K562 (cell line): ENCODE data around the gene FGR. TPM values are rescaled to one million over a fixed set of nuclear protein-coding genes. Genes with fewer than 3 reads are reported as not detected.

ENCODE experiments used
- ARID1B ChIP-seq: fragments of 450-650 bp; IDR thresholded peaks from 2 replicates; pipeline ENCODE4 v1.6.1; 2016; ENCODE audit warnings: antibody characterized with exemption, mild to moderate bottlenecking, inconsistent platforms
- CHD1 ChIP-seq: fragments of 200-600 bp; sonication (generic); IDR thresholded peaks from one replicate; pipeline ENCODE4 v1.6.1; 2012; ENCODE audit warnings: mild to moderate bottlenecking, moderate library complexity, low read length, inconsistent platforms
- CREB1 ChIP-seq, 2 experiments: sonication (generic) in 1 of 2; formaldehyde crosslinking in 1 of 2; IDR thresholded peaks; 2 replicates each; pipeline versions ENCODE4 v1.6.1 to v1.8.0; 2012 to 2022; ENCODE audit warnings: inconsistent platforms in 1 of 2, mild to moderate bottlenecking in 1 of 2, missing genetic modification reagents in 1 of 2, moderate library complexity in 1 of 2
- CREB3 ChIP-seq: fragments of 450-650 bp; conservative IDR thresholded peaks from 2 replicates; pipeline ENCODE4 v1.6.1; 2016; ENCODE audit warnings: missing genetic modification characterization, low read depth, mild to moderate bottlenecking, missing compliant biosample characterization, moderate library complexity
- EGR1 ChIP-seq: fragments of 450-650 bp; conservative IDR thresholded peaks from 2 replicates; pipeline ENCODE4 v1.6.1; 2017; ENCODE audit warnings: mild to moderate bottlenecking
- ELF1 ChIP-seq: fragments of 200-800 bp; sonication (Bioruptor generic); IDR thresholded peaks from 2 replicates; pipeline ENCODE4 v1.6.1; 2016; ENCODE audit warnings: missing genetic modification characterization, missing compliant biosample characterization
- GATA2 ChIP-seq: sonication (generic); formaldehyde crosslinking; IDR thresholded peaks from 2 replicates; pipeline ENCODE4 v1.4.0; 2020; ENCODE audit warnings: mild to moderate bottlenecking, missing genetic modification reagents
- HDGF ChIP-seq: fragments of 450-650 bp; IDR thresholded peaks from 2 replicates; pipeline ENCODE4 v1.6.1; 2016
- HLTF ChIP-seq: fragments of 450-650 bp; IDR thresholded peaks from 2 replicates; pipeline ENCODE4 v1.6.1; 2016
- JUNB ChIP-seq: fragments of 450-650 bp; formaldehyde crosslinking; conservative IDR thresholded peaks from 2 replicates; pipeline ENCODE4 v1.4.0; 2020; ENCODE audit warnings: mild to moderate bottlenecking
- KLF10 ChIP-seq: fragments of 250-450 bp; sonication (Bioruptor Pico); IDR thresholded peaks from 2 replicates; pipeline ENCODE4 v1.6.1; 2021; ENCODE audit warnings: matching md5 sums
- MAFK ChIP-seq: IDR thresholded peaks from 2 replicates; pipeline ENCODE4 v1.6.1; 2011; ENCODE audit warnings: low read length, improper control_type of control experiment
- MITF ChIP-seq: IDR thresholded peaks from 2 replicates; pipeline ENCODE4 v1.6.1; 2014; ENCODE audit warnings: antibody characterized with exemption
- MTA2 ChIP-seq: fragments of 450-650 bp; IDR thresholded peaks from 2 replicates; pipeline ENCODE4 v1.6.1; 2016; ENCODE audit warnings: low read depth
- MYC ChIP-seq, 2 experiments: fragments of 250-450 bp in 1 of 2; sonication (Bioruptor Pico) in 1 of 2; IDR thresholded peaks; 2 replicates each; pipeline versions ENCODE4 v1.5.1 to v1.6.1; 2012 to 2021; ENCODE audit warnings: low read depth in 2 of 2, borderline replicate concordance in 1 of 2, improper control_type of control experiment in 1 of 2, low read length in 1 of 2, mild to moderate bottlenecking in 1 of 2, moderate library complexity in 1 of 2
- NBN ChIP-seq: fragments of 450-650 bp; IDR thresholded peaks from 2 replicates; pipeline ENCODE4 v1.6.1; 2016; ENCODE audit warnings: low read depth, mild to moderate bottlenecking
- PRPF4 ChIP-seq: fragments of 200-400 bp; formaldehyde crosslinking; IDR thresholded peaks from one replicate; pipeline ENCODE4 v1.6.1; 2017; ENCODE audit warnings: low read length, low read depth, mild to moderate bottlenecking; ENCODE audit not compliant: insufficient read depth, poor library complexity, severe bottlenecking
- RBM25 ChIP-seq: fragments of 200-400 bp; formaldehyde crosslinking; IDR thresholded peaks from 2 replicates; pipeline ENCODE4 v1.6.1; 2018; ENCODE audit warnings: low read length, low read depth, moderate library complexity; ENCODE audit not compliant: severe bottlenecking
- SAP30 ChIP-seq: fragments of 200-600 bp; sonication (generic); IDR thresholded peaks from 2 replicates; pipeline ENCODE4 v1.6.1; 2012; ENCODE audit warnings: borderline replicate concordance, low read depth, mild to moderate bottlenecking, moderate library complexity, low read length, control low read depth, inconsistent platforms; ENCODE audit not compliant: insufficient read depth, poor library complexity, severe bottlenecking
- SFPQ ChIP-seq: fragments of 200-400 bp; formaldehyde crosslinking; IDR thresholded peaks from 2 replicates; pipeline ENCODE4 v1.6.1; 2017; ENCODE audit warnings: mild to moderate bottlenecking, low read depth, low read length, moderate library complexity
- TBP ChIP-seq: optimal IDR thresholded peaks from 2 replicates; pipeline ENCODE3; 2011; ENCODE audit warnings: low read depth, low read length, improper control_type of control experiment
- TRIM28 ChIP-seq: fragments of 450-650 bp; IDR thresholded peaks from 2 replicates; pipeline ENCODE4 v1.6.1; 2017
- ZEB2 ChIP-seq: fragments of 450-650 bp; IDR thresholded peaks from 2 replicates; pipeline ENCODE4 v1.6.1; 2016
- ZNF146 ChIP-seq: IDR thresholded peaks from one replicate; pipeline ENCODE4 v1.6.1; 2018; ENCODE audit warnings: missing compliant biosample characterization; ENCODE audit not compliant: unreplicated experiment
- ZNF586 ChIP-seq: fragments of 450-650 bp; formaldehyde crosslinking; conservative IDR thresholded peaks from 2 replicates; pipeline ENCODE4 v1.4.0; 2020; ENCODE audit warnings: mild to moderate bottlenecking, moderate library complexity
- polyA plus RNA-seq, 8 experiments: library from polyadenylated mRNA; depleted of rRNA in 4 of 8; stranded (reverse) in 5 of 8; unstranded in 3 of 8; fragments of >200 nt; fragmentation: Nextera tagmentation in 2 of 8; fragmentation: Illumina TruSeq in 1 of 8; extraction: Ambion mirVana in 2 of 8; extraction: Trizol in 1 of 8; gene quantifications; 2 replicates each; pipeline versions ENCODE4 v1.2.1 to v1.2.3, GENCODE V29; 2011 to 2014; ENCODE audit warnings: inconsistent platforms in 1 of 8, missing spikeins in 1 of 8
- total RNA-seq, 7 experiments: library from RNA; depleted of rRNA in 6 of 7; stranded (reverse); fragments of >200 nt in 6 of 7; fragmentation: Illumina TruSeq in 2 of 7; extraction: Trizol in 2 of 7; gene quantifications; 2 replicates each; pipeline versions ENCODE4 v1.2.1 to v1.2.3, GENCODE V29; 2011 to 2021; ENCODE audit warnings: low replicate concordance in 1 of 7

FGR gene
- total and polyA plus RNA-seq, 9 of the 15 experiments (the other 6 are each of a cell fraction or from before 2014, with no cell fraction given): 0.04 to 0.11 TPM; not detected in 7

- TF ChIP-seq MTA2: no peak
- no peak for TF ChIP-seq CHD1
- no peak for TF ChIP-seq MYC (IDR thresholded peaks at IDR 0.05; ENCODE audit: low read depth, low read length)
- no peak for TF ChIP-seq MYC (CRISPR knock-in tag; IDR thresholded peaks at IDR 0.05; ENCODE audit: borderline replicate concordance, low read depth)
- no peak for TF ChIP-seq ZNF146 (CRISPR knock-in tag)
- TF ChIP-seq JUNB: no peak
- TF ChIP-seq NBN: peak; percentile 86
- TF ChIP-seq PRPF4: no peak
- no peak for TF ChIP-seq MITF
- peak; percentile 11 for TF ChIP-seq TBP
- TF ChIP-seq TRIM28: no peak
- no peak for TF ChIP-seq GATA2
- no peak for TF ChIP-seq CREB3 (tag)
- TF ChIP-seq RBM25: no peak
- no peak for TF ChIP-seq HDGF
- TF ChIP-seq ELF1 (tag): no peak
- no peak for TF ChIP-seq ZNF586 (CRISPR knock-in tag)
- TF ChIP-seq SFPQ: no peak
- no peak for TF ChIP-seq KLF10 (CRISPR knock-in tag)
- no peak for TF ChIP-seq CREB1 (IDR thresholded peaks at IDR 0.05)
- TF ChIP-seq CREB1 (CRISPR knock-in tag; IDR thresholded peaks at IDR 0.05): no peak
- no peak for TF ChIP-seq ZEB2
- no peak for TF ChIP-seq MAFK
- TF ChIP-seq SAP30: no peak
- TF ChIP-seq ARID1B: peak; percentile 53; the same call in 1 of the 2 replicates
- TF ChIP-seq EGR1: peak; percentile 92
- no peak for TF ChIP-seq HLTF
Observed at GRCh38 chr1:27666791-27667254, 31.8 kb upstream of the FGR start (continued).
